Loucy (cell line): ENCODE results near the gene ABCA9.

Experiments used
- EZH2phosphoT487 ChIP-seq: fragments of 200-600 bp; IDR thresholded peaks from 2 replicates; pipeline ENCODE4 v1.6.1; 2018; ENCODE audit warnings: antibody characterized with exemption, mild to moderate bottlenecking, moderate library complexity, borderline replicate concordance
- TF ChIP-seq, protein P1 (sequence below): fragments of 200-600 bp; sonication (generic); conservative IDR thresholded peaks from 2 replicates; pipeline ENCODE4 v1.5.1; 2014; ENCODE audit warnings: mild to moderate bottlenecking, antibody characterized with exemption, low read length

DNA sequence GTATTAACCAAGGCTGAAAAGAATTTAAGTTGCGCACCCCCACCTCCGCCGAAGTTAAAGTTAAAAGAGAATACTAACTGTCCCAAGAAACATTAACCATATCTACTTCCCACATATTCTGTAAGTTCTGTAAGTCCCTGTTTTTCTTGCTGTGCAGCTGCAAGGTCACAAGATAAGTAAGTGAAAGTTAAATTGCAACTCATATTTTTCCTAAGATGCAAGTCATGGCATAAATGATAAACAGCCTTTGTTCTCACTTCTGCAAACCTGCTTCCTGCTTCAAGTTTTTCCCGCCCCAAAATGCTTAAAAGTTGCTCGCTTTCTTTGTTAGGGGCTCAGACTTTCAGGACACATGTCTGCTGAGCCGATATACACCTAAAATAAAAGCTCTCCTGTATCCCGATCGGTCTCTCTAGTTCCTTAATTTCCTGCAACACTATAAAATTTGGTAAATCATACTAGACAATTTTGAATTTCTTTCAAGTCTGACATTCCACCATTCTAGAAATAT, 32.6 kb upstream of the ABCA9 start:
- TF ChIP-seq, protein P1, sequence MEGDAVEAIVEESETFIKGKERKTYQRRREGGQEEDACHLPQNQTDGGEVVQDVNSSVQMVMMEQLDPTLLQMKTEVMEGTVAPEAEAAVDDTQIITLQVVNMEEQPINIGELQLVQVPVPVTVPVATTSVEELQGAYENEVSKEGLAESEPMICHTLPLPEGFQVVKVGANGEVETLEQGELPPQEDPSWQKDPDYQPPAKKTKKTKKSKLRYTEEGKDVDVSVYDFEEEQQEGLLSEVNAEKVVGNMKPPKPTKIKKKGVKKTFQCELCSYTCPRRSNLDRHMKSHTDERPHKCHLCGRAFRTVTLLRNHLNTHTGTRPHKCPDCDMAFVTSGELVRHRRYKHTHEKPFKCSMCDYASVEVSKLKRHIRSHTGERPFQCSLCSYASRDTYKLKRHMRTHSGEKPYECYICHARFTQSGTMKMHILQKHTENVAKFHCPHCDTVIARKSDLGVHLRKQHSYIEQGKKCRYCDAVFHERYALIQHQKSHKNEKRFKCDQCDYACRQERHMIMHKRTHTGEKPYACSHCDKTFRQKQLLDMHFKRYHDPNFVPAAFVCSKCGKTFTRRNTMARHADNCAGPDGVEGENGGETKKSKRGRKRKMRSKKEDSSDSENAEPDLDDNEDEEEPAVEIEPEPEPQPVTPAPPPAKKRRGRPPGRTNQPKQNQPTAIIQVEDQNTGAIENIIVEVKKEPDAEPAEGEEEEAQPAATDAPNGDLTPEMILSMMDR, result no peak
- TF ChIP-seq EZH2phosphoT487, result no peak
